HFF-Myc (cell line): ENCODE data around the gene CYP2W1.

ENCODE experiments used
- DNase-seq: peaks from one replicate; pipeline ENCODE4 v3.0.0-alpha.2; 2011; ENCODE audit warnings: low read depth; ENCODE audit errors: extremely low read depth
- H3K4me3 ChIP-seq: replicated peaks from 2 replicates; pipeline ENCODE4 v1.5.1; 2011; ENCODE audit warnings: low read depth, mild to moderate bottlenecking, control low read depth, low read length
- CTCF ChIP-seq: IDR thresholded peaks from 2 replicates; pipeline ENCODE4 v1.5.1; 2012; ENCODE audit warnings: mild to moderate bottlenecking, low read depth, low read length, control low read depth; ENCODE audit errors: missing control alignments

CYP2W1 gene

GRCh38 chr7:979151-979550 lies 3.8 kb upstream of the CYP2W1 start:
- no peak overlapping the region for H3K4me3 ChIP-seq
- DNase-seq, result no peak
- TF ChIP-seq CTCF, result no peak

DNA sequence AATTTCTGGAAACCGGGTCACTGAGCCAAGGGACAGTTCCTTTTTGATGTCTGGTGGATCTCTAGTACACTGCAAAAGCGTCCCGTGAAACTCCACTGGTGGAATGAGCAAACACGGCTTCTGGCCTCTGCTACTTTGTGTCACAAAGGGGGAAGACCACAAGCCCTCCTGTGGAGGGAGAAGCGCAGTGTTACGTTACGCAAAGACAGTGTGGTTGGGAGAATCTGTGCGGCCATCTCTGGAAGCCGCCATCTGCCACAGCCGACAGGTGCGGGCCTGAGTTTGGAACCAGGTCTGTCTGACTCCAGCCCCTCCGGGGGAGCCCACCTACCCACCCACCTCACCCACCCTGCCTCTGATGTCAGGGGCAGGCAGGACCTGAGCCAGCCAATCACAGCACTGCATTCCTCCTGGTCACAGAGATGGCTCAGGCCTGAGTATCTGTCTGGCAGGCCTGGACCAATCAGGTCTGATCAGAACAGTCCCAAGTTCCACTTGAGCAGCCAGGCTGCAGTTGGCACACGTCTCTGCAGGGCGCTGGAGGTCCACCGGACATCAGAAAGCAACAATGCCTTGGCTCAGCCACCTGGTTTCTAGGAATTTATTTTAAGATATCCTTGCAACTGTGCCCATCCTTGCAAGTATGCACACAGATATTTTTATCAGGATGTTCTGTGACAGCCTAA lies 3.0 kb upstream of the CYP2W1 start:
- TF ChIP-seq CTCF, result no peak
- DNase-seq, result no peak
- H3K4me3 ChIP-seq, result no peak overlapping the region

GRCh38 chr7:981793-982510 lies 1.0 kb upstream of the CYP2W1 start:
- no peak for DNase-seq
- H3K4me3 ChIP-seq, result no peak overlapping the region
- TF ChIP-seq CTCF, result no peak

- DNase-seq, result no peak
- no peak for TF ChIP-seq CTCF
- no peak overlapping the region for H3K4me3 ChIP-seq
Measured at GRCh38 chr7:982511-983003, 424 bp upstream of the CYP2W1 start.

GRCh38 chr7:983616-984071 lies 663 bp downstream of the CYP2W1 start:
- no peak for DNase-seq
- no peak for TF ChIP-seq CTCF
- no peak overlapping the region for H3K4me3 ChIP-seq

GRCh38 chr7:984361-985126 lies 1.6 kb downstream of the CYP2W1 start:
- DNase-seq, result no peak
- H3K4me3 ChIP-seq, result no peak overlapping the region
- TF ChIP-seq CTCF, result no peak
